H1 (cell line): ENCODE results near the gene BPIFB3. TPM values are rescaled to one million over a fixed set of nuclear protein-coding genes. Genes with fewer than 3 reads are reported as not detected.

Experiments used
- BRCA1 ChIP-seq: IDR thresholded peaks from 2 replicates; pipeline ENCODE4 v1.6.1; 2012; ENCODE audit warnings: low read depth, low read length, improper control_type of control experiment
- KDM1A ChIP-seq: fragments of 200-600, 300-600 bp; sonication (generic); IDR thresholded peaks from 2 replicates; pipeline ENCODE4 v1.7.1; 2016; ENCODE audit warnings: mild to moderate bottlenecking, low read length, borderline replicate concordance
- RXRA ChIP-seq: IDR thresholded peaks from 2 replicates; pipeline ENCODE4 v1.6.1; 2011; ENCODE audit warnings: low read depth, mild to moderate bottlenecking, low read length, moderate library complexity; ENCODE audit not compliant: insufficient read depth
- SP2 ChIP-seq: IDR thresholded peaks from 2 replicates; pipeline ENCODE4 v1.6.1; 2012; ENCODE audit warnings: mild to moderate bottlenecking, low read length, inconsistent platforms
- YY1 ChIP-seq: IDR thresholded peaks from 2 replicates; pipeline ENCODE4 v1.6.1; 2011; ENCODE audit warnings: low read depth, mild to moderate bottlenecking, low read length
- polyA plus RNA-seq, 7 experiments: library from polyadenylated mRNA; depleted of rRNA in 3 of 7; stranded (reverse) in 5 of 7; unstranded in 2 of 7; fragments of >200 nt in 5 of 7; fragments of 200-250 nt in 2 of 7; gene quantifications; 1 replicate in 5 of 7; 2 replicates in 1 of 7; 4 replicates in 1 of 7; pipeline versions ENCODE4 v1.2.1 to v1.2.3, GENCODE V29; 2011 to 2013; ENCODE audit warnings: missing spikeins in 2 of 7, mixed read lengths in 2 of 7
- total RNA-seq: library from RNA; stranded (reverse); fragmentation: NEBNext Ultra II Directional; extraction: Animal tissue kit (Norgen Biotek cat#: 25700); gene quantifications from 2 replicates; pipeline ENCODE4 v1.2.1, GENCODE V29; 2021
- TF ChIP-seq, protein P1 (sequence below): fragments of 300-600 bp; sonication (generic); IDR thresholded peaks from 2 replicates; pipeline ENCODE4 v1.7.1; 2012; ENCODE audit warnings: low read length, moderate library complexity, mild to moderate bottlenecking, inconsistent platforms; ENCODE audit not compliant: insufficient replicate concordance
- TF ChIP-seq, protein P2 (sequence below), 3 experiments: IDR thresholded peaks; 1 replicate in 2 of 3; 2 replicates in 1 of 3; pipeline versions ENCODE4 v1.5.1 to v1.6.1; 2011; ENCODE audit warnings: low read length in 3 of 3, mild to moderate bottlenecking in 3 of 3, inconsistent platforms in 2 of 3, low read depth in 1 of 3, moderate library complexity in 1 of 3; ENCODE audit not compliant: insufficient read depth in 1 of 3; ENCODE audit errors: control extremely low read depth in 1 of 3

Gene BPIFB3
- total and polyA plus RNA-seq, 2 of the 8 experiments (the other 6 are each of a cell fraction or from before 2014, with no cell fraction given): not detected

DNA sequence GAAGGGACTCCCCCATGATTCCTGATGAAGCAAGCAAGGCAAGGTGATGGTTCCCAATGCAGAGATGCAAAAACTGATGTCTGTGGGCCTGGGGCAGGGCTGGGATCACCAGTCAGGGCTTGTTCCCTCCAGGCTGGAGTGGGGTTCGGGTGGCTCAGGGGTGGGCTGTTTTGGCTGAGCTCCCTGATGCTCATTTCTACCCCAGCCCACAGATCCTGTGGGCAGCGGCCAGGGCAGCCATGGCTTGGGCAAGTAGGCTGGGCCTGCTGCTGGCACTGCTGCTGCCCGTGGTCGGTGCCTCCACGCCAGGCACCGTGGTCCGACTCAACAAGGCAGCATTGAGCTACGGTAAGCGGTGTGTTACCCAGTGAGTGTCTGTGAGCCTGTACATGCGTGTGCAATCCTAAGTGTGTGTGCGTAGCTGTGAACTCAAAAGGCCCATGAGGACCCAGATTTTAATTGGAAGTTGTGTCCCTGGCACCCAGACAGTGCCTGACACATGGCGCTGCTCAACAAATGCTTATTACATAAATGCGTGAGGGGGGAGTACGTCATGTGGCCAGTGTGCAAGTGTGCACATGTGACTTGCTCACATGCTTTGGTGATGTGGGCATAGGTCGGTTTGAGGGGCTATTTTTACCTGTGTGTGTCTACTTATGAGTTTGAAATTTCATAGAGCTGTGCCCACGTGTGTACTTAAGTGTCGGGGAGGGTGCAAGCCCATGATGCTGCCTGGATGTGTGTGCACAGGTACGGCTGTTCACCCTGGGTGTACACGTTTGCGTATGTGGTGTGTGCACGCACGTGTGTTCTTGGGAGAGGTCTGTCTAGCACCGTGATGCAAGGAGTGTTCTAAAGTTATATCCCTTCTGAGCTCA lies 45.1 kb upstream of the BPIFB3 start (continued):
- TF ChIP-seq KDM1A: no peak
- no peak for TF ChIP-seq BRCA1
- no peak for TF ChIP-seq RXRA
- TF ChIP-seq SP2: no peak
- TF ChIP-seq, protein P1, sequence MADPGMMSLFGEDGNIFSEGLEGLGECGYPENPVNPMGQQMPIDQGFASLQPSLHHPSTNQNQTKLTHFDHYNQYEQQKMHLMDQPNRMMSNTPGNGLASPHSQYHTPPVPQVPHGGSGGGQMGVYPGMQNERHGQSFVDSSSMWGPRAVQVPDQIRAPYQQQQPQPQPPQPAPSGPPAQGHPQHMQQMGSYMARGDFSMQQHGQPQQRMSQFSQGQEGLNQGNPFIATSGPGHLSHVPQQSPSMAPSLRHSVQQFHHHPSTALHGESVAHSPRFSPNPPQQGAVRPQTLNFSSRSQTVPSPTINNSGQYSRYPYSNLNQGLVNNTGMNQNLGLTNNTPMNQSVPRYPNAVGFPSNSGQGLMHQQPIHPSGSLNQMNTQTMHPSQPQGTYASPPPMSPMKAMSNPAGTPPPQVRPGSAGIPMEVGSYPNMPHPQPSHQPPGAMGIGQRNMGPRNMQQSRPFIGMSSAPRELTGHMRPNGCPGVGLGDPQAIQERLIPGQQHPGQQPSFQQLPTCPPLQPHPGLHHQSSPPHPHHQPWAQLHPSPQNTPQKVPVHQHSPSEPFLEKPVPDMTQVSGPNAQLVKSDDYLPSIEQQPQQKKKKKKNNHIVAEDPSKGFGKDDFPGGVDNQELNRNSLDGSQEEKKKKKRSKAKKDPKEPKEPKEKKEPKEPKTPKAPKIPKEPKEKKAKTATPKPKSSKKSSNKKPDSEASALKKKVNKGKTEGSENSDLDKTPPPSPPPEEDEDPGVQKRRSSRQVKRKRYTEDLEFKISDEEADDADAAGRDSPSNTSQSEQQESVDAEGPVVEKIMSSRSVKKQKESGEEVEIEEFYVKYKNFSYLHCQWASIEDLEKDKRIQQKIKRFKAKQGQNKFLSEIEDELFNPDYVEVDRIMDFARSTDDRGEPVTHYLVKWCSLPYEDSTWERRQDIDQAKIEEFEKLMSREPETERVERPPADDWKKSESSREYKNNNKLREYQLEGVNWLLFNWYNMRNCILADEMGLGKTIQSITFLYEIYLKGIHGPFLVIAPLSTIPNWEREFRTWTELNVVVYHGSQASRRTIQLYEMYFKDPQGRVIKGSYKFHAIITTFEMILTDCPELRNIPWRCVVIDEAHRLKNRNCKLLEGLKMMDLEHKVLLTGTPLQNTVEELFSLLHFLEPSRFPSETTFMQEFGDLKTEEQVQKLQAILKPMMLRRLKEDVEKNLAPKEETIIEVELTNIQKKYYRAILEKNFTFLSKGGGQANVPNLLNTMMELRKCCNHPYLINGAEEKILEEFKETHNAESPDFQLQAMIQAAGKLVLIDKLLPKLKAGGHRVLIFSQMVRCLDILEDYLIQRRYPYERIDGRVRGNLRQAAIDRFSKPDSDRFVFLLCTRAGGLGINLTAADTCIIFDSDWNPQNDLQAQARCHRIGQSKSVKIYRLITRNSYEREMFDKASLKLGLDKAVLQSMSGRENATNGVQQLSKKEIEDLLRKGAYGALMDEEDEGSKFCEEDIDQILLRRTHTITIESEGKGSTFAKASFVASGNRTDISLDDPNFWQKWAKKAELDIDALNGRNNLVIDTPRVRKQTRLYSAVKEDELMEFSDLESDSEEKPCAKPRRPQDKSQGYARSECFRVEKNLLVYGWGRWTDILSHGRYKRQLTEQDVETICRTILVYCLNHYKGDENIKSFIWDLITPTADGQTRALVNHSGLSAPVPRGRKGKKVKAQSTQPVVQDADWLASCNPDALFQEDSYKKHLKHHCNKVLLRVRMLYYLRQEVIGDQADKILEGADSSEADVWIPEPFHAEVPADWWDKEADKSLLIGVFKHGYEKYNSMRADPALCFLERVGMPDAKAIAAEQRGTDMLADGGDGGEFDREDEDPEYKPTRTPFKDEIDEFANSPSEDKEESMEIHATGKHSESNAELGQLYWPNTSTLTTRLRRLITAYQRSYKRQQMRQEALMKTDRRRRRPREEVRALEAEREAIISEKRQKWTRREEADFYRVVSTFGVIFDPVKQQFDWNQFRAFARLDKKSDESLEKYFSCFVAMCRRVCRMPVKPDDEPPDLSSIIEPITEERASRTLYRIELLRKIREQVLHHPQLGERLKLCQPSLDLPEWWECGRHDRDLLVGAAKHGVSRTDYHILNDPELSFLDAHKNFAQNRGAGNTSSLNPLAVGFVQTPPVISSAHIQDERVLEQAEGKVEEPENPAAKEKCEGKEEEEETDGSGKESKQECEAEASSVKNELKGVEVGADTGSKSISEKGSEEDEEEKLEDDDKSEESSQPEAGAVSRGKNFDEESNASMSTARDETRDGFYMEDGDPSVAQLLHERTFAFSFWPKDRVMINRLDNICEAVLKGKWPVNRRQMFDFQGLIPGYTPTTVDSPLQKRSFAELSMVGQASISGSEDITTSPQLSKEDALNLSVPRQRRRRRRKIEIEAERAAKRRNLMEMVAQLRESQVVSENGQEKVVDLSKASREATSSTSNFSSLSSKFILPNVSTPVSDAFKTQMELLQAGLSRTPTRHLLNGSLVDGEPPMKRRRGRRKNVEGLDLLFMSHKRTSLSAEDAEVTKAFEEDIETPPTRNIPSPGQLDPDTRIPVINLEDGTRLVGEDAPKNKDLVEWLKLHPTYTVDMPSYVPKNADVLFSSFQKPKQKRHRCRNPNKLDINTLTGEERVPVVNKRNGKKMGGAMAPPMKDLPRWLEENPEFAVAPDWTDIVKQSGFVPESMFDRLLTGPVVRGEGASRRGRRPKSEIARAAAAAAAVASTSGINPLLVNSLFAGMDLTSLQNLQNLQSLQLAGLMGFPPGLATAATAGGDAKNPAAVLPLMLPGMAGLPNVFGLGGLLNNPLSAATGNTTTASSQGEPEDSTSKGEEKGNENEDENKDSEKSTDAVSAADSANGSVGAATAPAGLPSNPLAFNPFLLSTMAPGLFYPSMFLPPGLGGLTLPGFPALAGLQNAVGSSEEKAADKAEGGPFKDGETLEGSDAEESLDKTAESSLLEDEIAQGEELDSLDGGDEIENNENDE: no peak
- TF ChIP-seq, protein P2, sequence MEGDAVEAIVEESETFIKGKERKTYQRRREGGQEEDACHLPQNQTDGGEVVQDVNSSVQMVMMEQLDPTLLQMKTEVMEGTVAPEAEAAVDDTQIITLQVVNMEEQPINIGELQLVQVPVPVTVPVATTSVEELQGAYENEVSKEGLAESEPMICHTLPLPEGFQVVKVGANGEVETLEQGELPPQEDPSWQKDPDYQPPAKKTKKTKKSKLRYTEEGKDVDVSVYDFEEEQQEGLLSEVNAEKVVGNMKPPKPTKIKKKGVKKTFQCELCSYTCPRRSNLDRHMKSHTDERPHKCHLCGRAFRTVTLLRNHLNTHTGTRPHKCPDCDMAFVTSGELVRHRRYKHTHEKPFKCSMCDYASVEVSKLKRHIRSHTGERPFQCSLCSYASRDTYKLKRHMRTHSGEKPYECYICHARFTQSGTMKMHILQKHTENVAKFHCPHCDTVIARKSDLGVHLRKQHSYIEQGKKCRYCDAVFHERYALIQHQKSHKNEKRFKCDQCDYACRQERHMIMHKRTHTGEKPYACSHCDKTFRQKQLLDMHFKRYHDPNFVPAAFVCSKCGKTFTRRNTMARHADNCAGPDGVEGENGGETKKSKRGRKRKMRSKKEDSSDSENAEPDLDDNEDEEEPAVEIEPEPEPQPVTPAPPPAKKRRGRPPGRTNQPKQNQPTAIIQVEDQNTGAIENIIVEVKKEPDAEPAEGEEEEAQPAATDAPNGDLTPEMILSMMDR (IDR thresholded peaks at IDR 0.05; ENCODE audit: control extremely low read depth in 1 of 3, insufficient read depth in 1 of 3, low read depth in 1 of 3, low read length in 3 of 3): no peak
- TF ChIP-seq YY1: no peak
